Activated B cell treated with CpG ODN at 0.5 μM for 24 hours (primary cell): Measurements from ENCODE around the gene FUT1. TPM values are rescaled to one million over a fixed set of nuclear protein-coding genes. Genes with fewer than 3 reads are reported as not detected.

Experiments
- ATAC-seq: fragments of 200-7000 bp; cut with Tn5 transposase; one replicate; pipeline ENCODE4 v1.10.0; 2021; ENCODE audit warnings: low read depth, mild to moderate bottlenecking, moderate library complexity
- CTCF ChIA-PET: fragments of 350-600 bp; sonication (Branson Sonifier 250); formaldehyde crosslinking; loops from one replicate; lab custom pipeline; 2021; ENCODE audit warnings: antibody characterized with exemption; lab: Charles Lee
- POLR2A ChIA-PET: fragments of 350-600 bp; sonication (Branson Sonifier 250); formaldehyde crosslinking; loops from one replicate; lab custom pipeline; 2021; ENCODE audit warnings: antibody characterized with exemption; lab: Charles Lee
- DNase-seq: peaks from one replicate; pipeline ENCODE4 v3.0.0; 2022
- H3K27ac Mint-ChIP-seq: one replicate; pipeline ENCODE4 v1.8.0; 2020; ENCODE audit warnings: mixed read lengths
- H3K27me3 Mint-ChIP-seq: one replicate; pipeline ENCODE4 v1.8.0; 2021; ENCODE audit warnings: mixed read lengths
- H3K36me3 Mint-ChIP-seq: one replicate; pipeline ENCODE4 v1.8.0; 2021; ENCODE audit warnings: low read depth, mixed read lengths
- H3K4me1 Mint-ChIP-seq: one replicate; pipeline ENCODE4 v1.8.0; 2021; ENCODE audit warnings: mixed read lengths
- H3K4me3 Mint-ChIP-seq: one replicate; pipeline ENCODE4 v1.8.0; 2020; ENCODE audit warnings: mild to moderate bottlenecking, mixed read lengths
- H3K9me3 Mint-ChIP-seq: one replicate; pipeline ENCODE4 v1.8.0; 2020; ENCODE audit warnings: mixed read lengths
- intact Hi-C: fragments of 100-400 bp; cut with micrococcal nuclease; formaldehyde crosslinking; loops from one replicate; pipeline ENCODE4 v1.15.1; 2024
- total RNA-seq: library from RNA; stranded (reverse); gene quantifications from 2 replicates; pipeline ENCODE4 v1.2.3, GENCODE V29; 2022
- TF ChIP-seq, protein P1 (sequence below): fragments of 200-600 bp; IDR thresholded peaks from one replicate; pipeline ENCODE4 v1.8.0; 2022; ENCODE audit warnings: antibody characterized with exemption, mild to moderate bottlenecking

Gene FUT1
- total RNA-seq, 1 donor from 2014 or later = not detected

GRCh38 chr19:48737360-48737998, 15.0 kb downstream of the FUT1 start:
- TF ChIP-seq, protein P1, sequence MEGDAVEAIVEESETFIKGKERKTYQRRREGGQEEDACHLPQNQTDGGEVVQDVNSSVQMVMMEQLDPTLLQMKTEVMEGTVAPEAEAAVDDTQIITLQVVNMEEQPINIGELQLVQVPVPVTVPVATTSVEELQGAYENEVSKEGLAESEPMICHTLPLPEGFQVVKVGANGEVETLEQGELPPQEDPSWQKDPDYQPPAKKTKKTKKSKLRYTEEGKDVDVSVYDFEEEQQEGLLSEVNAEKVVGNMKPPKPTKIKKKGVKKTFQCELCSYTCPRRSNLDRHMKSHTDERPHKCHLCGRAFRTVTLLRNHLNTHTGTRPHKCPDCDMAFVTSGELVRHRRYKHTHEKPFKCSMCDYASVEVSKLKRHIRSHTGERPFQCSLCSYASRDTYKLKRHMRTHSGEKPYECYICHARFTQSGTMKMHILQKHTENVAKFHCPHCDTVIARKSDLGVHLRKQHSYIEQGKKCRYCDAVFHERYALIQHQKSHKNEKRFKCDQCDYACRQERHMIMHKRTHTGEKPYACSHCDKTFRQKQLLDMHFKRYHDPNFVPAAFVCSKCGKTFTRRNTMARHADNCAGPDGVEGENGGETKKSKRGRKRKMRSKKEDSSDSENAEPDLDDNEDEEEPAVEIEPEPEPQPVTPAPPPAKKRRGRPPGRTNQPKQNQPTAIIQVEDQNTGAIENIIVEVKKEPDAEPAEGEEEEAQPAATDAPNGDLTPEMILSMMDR = no peak
- POLR2A ChIA-PET = interaction anchor here (2.1 kb wide), 1 partner anchor 16 kb away, joined by 8 read pairs; no protein-coding TSS in a partner anchor
- intact Hi-C loops = no loop called here
- Mint-ChIP-seq H3K9me3 (no peaks in the 10 kb centered on the region), H3K4me3 (no peak overlapping the region), H3K27me3 (peaks cover 4% of the 10 kb centered on the region), H3K27ac (no peak overlapping the region), H3K36me3 (no peaks in the 10 kb centered on the region), H3K4me1 (peaks cover 20% of the 10 kb centered on the region)
- CTCF ChIA-PET = no interaction called here
- no peak for DNase-seq
- no peak for ATAC-seq

GRCh38 chr19:48735031-48735615, 17.3 kb downstream of the FUT1 start:
- H3K27me3 Mint-ChIP-seq = peaks cover 4% of the 10 kb centered on the region
- H3K27ac Mint-ChIP-seq = no peak overlapping the region
- H3K4me3 Mint-ChIP-seq = no peak overlapping the region
- POLR2A ChIA-PET = no interaction called here
- DNase-seq (no peak), ATAC-seq (no peak)
- H3K36me3 Mint-ChIP-seq = no peaks in the 10 kb centered on the region
- no peaks in the 10 kb centered on the region for H3K9me3 Mint-ChIP-seq
- CTCF ChIA-PET = no interaction called here
- H3K4me1 Mint-ChIP-seq = peaks cover 10% of the 10 kb centered on the region
- intact Hi-C loops = no loop called here
- TF ChIP-seq, protein P1 = no peak

DNA sequence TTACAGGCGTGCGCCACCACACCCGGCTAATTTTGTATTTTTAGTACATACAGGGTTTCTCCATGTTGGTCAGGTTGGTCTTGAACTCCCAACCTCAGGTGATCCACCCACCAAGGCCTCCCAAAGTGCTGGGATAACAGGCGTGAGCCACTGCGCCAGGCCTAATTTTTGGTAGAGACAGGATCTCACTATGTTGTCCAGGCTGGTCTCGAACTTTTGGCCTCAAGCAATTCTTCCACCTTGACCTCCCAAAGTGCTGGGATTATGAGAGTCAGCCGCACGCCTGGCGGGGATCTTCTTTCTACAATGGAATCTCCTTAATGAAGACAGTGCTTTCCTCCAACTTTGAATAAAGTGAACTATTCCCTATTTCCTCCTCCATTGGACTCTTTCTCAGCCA, 17.8 kb downstream of the FUT1 start:
- no peaks in the 10 kb centered on the region for H3K27me3 Mint-ChIP-seq
- intact Hi-C loops = no loop called here
- H3K4me1 Mint-ChIP-seq = peaks cover 7% of the 10 kb centered on the region
- no peaks in the 10 kb centered on the region for H3K9me3 Mint-ChIP-seq
- H3K36me3 Mint-ChIP-seq = no peaks in the 10 kb centered on the region
- no peak overlapping the region for H3K27ac Mint-ChIP-seq
- H3K4me3 Mint-ChIP-seq = no peak overlapping the region
- TF ChIP-seq, protein P1 = no peak
- ChIA-PET POLR2A (no interaction called here), CTCF (no interaction called here)
- DNase-seq = no peak
- no peak for ATAC-seq

GRCh38 chr19:48731452-48731851, 21.0 kb downstream of the FUT1 start:
- peaks cover 3% of the 10 kb centered on the region for H3K36me3 Mint-ChIP-seq
- ChIA-PET CTCF (no interaction called here), POLR2A (interaction anchor here (0.6 kb wide), 1 partner anchor 56 kb away, joined by 3 read pairs; no protein-coding TSS in a partner anchor)
- H3K27me3 Mint-ChIP-seq = no peaks in the 10 kb centered on the region
- H3K4me3 Mint-ChIP-seq = no peak overlapping the region
- no peak overlapping the region for H3K27ac Mint-ChIP-seq
- intact Hi-C loops = no loop called here
- TF ChIP-seq, protein P1 = no peak
- DNase-seq (no peak), ATAC-seq (no peak)
- peaks cover 7% of the 10 kb centered on the region for H3K4me1 Mint-ChIP-seq
- peaks cover 4% of the 10 kb centered on the region for H3K9me3 Mint-ChIP-seq

GRCh38 chr19:48728911-48729664, 23.4 kb downstream of the FUT1 start:
- POLR2A ChIA-PET = no interaction called here

More at GRCh38 chr19:48728911-48729664, 23.4 kb downstream of the FUT1 start:
- TF ChIP-seq, protein P1 = no peak
- no peak for DNase-seq
- ATAC-seq = no peak
- H3K4me3 Mint-ChIP-seq = no peak overlapping the region
- H3K9me3 Mint-ChIP-seq = peaks cover 13% of the 10 kb centered on the region
- H3K27me3 Mint-ChIP-seq = no peaks in the 10 kb centered on the region
- intact Hi-C loops = loop anchor here (10.0 kb wide), 1 partner anchor 726 kb away; the partner anchor contains the start of genes ALDH16A1 and PIH1D1
- H3K4me1 Mint-ChIP-seq = peaks cover 21% of the 10 kb centered on the region
- no peak overlapping the region for H3K27ac Mint-ChIP-seq
- peaks cover 8% of the 10 kb centered on the region for H3K36me3 Mint-ChIP-seq
- CTCF ChIA-PET = no interaction called here
